OCI-LY7 (cell line): ENCODE results near the gene COL28A1. TPM values are rescaled to one million over a fixed set of nuclear protein-coding genes. Genes with fewer than 3 reads are reported as not detected.

Experiments used
- BruUV-seq: library from RNA; stranded (reverse); fragments of 400-500 nt; replicated peaks from 2 replicates; lab custom pipeline; 2021; lab: Mats Ljungman, UMichigan
- CTCF ChIA-PET: fragments of 300-600 bp; sonication (Branson Sonifier 250); formaldehyde crosslinking; loops from one replicate; lab custom pipeline; 2022; ENCODE audit warnings: antibody characterized with exemption; ENCODE audit not compliant: unreplicated experiment; lab: Charles Lee
- POLR2A ChIA-PET: fragments of 300-600 bp; sonication (Branson Sonifier 250); formaldehyde crosslinking; loops from one replicate; lab custom pipeline; 2022; ENCODE audit warnings: antibody characterized with exemption; lab: Charles Lee
- DNase-seq: peaks from one replicate; pipeline ENCODE4 v3.0.0-alpha.2; 2015; ENCODE audit warnings: low spot score
- H2AFZ ChIP-seq: fragments of 200-600 bp; sonication (generic), shearing (Covaris generic); 2 replicates; pipeline ENCODE4 v1.6.1; 2014; ENCODE audit warnings: mild to moderate bottlenecking, antibody characterized with exemption, low read length, moderate library complexity
- H3K27ac ChIP-seq: fragments of 200-600 bp; sonication (generic); 2 replicates; pipeline ENCODE4 v1.5.1; 2014; ENCODE audit warnings: mixed run types, low read depth, mild to moderate bottlenecking, moderate library complexity, low read length, inconsistent platforms; ENCODE audit not compliant: poor library complexity, severe bottlenecking
- H3K36me3 ChIP-seq: fragments of 200-600 bp; sonication (generic); 2 replicates; pipeline ENCODE4 v1.6.1; 2014; ENCODE audit warnings: mild to moderate bottlenecking, antibody characterized with exemption, low read length, moderate library complexity, mixed read lengths; ENCODE audit not compliant: insufficient read depth
- H3K4me1 ChIP-seq: fragments of 200-600 bp; sonication (generic); 2 replicates; pipeline ENCODE4 v1.5.1; 2014; ENCODE audit warnings: mild to moderate bottlenecking, low read length; ENCODE audit not compliant: insufficient read depth, poor library complexity, severe bottlenecking
- H3K4me2 ChIP-seq: fragments of 200-600 bp; sonication (generic); 2 replicates; pipeline ENCODE4 v1.6.1; 2014; ENCODE audit warnings: mild to moderate bottlenecking, low read length
- H3K4me3 ChIP-seq: fragments of 200-600 bp; sonication (generic); 2 replicates; pipeline ENCODE4 v1.5.1; 2014; ENCODE audit warnings: mild to moderate bottlenecking, low read depth, low read length; ENCODE audit not compliant: poor library complexity, severe bottlenecking
- H3K79me2 ChIP-seq: fragments of 200-600 bp; sonication (generic); 2 replicates; pipeline ENCODE4 v1.6.1; 2016; ENCODE audit warnings: low read depth, mild to moderate bottlenecking, low read length, moderate library complexity, mixed read lengths; ENCODE audit not compliant: insufficient read depth
- H3K9me2 ChIP-seq: fragments of 200-600 bp; sonication (generic); 2 replicates; pipeline ENCODE4 v1.6.1; 2016; ENCODE audit warnings: mild to moderate bottlenecking, low read length, mixed read lengths; ENCODE audit not compliant: insufficient read depth
- H3K9me3 ChIP-seq: fragments of 200-600 bp; sonication (generic); 2 replicates; pipeline ENCODE4 v1.6.1; 2014; ENCODE audit warnings: mild to moderate bottlenecking, mixed run types, low read length, mixed read lengths
- H4K20me1 ChIP-seq: fragments of 200-600 bp; sonication (generic); 2 replicates; pipeline ENCODE4 v1.6.1; 2014; ENCODE audit warnings: mild to moderate bottlenecking, antibody characterized with exemption, low read length, moderate library complexity, mixed read lengths; ENCODE audit not compliant: insufficient read depth
- EZH2phosphoT487 ChIP-seq: fragments of 200-600 bp; sonication (generic); IDR thresholded peaks from 2 replicates; pipeline ENCODE4 v1.6.1; 2018; ENCODE audit warnings: low read depth, borderline replicate concordance, mild to moderate bottlenecking, mixed run types, antibody characterized with exemption, low read length, moderate library complexity, mixed read lengths
- intact Hi-C: fragments of 100-400 bp; cut with micrococcal nuclease; formaldehyde crosslinking; loops from one replicate; pipeline ENCODE4 v1.10.0; 2022; ENCODE audit not compliant: unreplicated experiment
- total RNA-seq, 2 experiments: library from RNA; depleted of rRNA in 1 of 2; stranded (reverse); fragments of >200 nt in 1 of 2; shearing (Covaris generic) in 1 of 2; gene quantifications; 2 replicates each; pipeline ENCODE4 v1.2.3, GENCODE V29; 2014 to 2022
- TF ChIP-seq, protein P1 (sequence below): fragments of 200-600 bp; sonication (generic); conservative IDR thresholded peaks from 2 replicates; pipeline ENCODE4 v1.5.1; 2014; ENCODE audit warnings: mild to moderate bottlenecking, antibody characterized with exemption, low read length, moderate library complexity, mixed read lengths

The COL28A1 gene
- total RNA-seq, 2 experiments from 2014 or later, result not detected

DNA sequence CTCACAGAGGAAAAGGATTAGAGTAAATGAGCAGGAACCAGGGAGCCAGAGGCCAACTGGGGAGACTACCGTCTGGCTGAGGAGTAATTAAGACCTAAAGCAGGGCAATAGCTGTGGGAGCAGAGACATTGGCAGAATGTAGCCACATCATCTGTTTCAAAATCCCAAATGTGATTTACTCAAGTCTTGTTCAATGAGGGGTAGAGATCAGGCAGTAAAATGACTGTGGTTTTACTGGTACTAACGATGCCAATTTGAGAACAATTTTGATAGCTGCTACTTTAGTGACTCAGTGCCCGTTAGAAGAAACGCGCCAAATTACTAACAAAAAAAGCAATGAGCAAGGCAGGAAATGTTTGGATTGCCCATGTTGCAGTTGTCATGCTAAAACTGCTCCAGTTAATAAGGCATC, 18.4 kb upstream of the COL28A1 start:
- Histone ChIP-seq H3K79me2 (no peaks in the 10 kb centered on the region), H2AFZ (no peak overlapping the region), H3K36me3 (no peaks in the 10 kb centered on the region), H3K4me3 (no peak overlapping the region), H3K9me3 (no peaks in the 10 kb centered on the region), H4K20me1 (no peaks in the 10 kb centered on the region), H3K4me2 (no peak overlapping the region), H3K4me1 (no peaks in the 10 kb centered on the region), H3K27ac (no peak overlapping the region), H3K9me2 (no peaks in the 10 kb centered on the region)
- ChIA-PET POLR2A (no interaction called here), CTCF (no interaction called here)
- no peak for TF ChIP-seq EZH2phosphoT487
- TF ChIP-seq, protein P1, sequence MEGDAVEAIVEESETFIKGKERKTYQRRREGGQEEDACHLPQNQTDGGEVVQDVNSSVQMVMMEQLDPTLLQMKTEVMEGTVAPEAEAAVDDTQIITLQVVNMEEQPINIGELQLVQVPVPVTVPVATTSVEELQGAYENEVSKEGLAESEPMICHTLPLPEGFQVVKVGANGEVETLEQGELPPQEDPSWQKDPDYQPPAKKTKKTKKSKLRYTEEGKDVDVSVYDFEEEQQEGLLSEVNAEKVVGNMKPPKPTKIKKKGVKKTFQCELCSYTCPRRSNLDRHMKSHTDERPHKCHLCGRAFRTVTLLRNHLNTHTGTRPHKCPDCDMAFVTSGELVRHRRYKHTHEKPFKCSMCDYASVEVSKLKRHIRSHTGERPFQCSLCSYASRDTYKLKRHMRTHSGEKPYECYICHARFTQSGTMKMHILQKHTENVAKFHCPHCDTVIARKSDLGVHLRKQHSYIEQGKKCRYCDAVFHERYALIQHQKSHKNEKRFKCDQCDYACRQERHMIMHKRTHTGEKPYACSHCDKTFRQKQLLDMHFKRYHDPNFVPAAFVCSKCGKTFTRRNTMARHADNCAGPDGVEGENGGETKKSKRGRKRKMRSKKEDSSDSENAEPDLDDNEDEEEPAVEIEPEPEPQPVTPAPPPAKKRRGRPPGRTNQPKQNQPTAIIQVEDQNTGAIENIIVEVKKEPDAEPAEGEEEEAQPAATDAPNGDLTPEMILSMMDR, result no peak
- intact Hi-C loops, result no loop called here
- no TSS peak for BruUV-seq
- no peak for DNase-seq

DNA sequence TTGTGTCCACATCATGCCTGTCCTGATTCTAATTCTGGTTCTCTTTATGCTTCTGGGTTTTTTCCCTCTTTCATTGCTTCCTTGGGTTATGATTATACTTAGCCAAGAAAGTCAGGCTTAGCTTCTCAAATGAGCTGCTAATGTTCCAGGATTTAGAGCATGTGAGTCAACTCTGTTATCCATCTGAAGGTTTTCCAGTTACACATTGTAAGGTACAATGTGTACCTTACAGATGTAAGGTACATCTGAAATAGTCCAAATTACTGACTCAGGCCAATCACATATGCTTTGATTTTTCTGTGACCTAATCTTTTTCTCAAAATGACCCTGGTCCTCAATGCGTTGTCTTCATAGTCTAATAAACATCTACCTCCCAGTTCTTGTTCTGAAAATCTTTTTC, 17.7 kb upstream of the COL28A1 start:
- Histone ChIP-seq H3K27ac (no peak overlapping the region), H3K79me2 (no peaks in the 10 kb centered on the region), H3K4me2 (no peak overlapping the region), H3K4me3 (no peak overlapping the region), H3K9me3 (no peaks in the 10 kb centered on the region), H2AFZ (no peak overlapping the region), H3K9me2 (no peaks in the 10 kb centered on the region), H3K36me3 (no peaks in the 10 kb centered on the region), H3K4me1 (no peaks in the 10 kb centered on the region), H4K20me1 (no peaks in the 10 kb centered on the region)
- BruUV-seq, result no TSS peak
- CTCF ChIA-PET, result no interaction called here
- intact Hi-C loops, result no loop called here
- POLR2A ChIA-PET, result no interaction called here
- TF ChIP-seq EZH2phosphoT487, result no peak
- TF ChIP-seq, protein P1, result no peak
- no peak for DNase-seq

DNA sequence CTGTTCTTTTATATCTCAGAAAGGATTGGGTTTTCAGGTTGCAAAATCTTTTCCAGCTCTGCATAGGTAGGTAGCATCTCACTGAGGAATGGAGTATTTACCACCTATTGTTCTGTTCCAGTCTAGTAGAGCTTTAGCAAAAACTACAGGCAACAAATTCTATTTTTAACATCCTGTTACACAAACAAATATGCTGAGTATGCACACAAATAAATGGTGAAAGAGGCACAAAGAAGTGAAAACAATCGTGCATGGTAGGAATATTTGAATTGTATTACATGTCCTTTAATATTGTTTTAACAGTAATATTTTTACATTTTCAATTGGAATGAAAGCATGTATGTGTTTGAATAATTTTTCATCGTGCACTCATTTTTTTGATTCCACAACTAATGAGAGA, 16.5 kb upstream of the COL28A1 start:
- no peaks in the 10 kb centered on the region for H4K20me1 ChIP-seq
- no peak overlapping the region for H3K4me3 ChIP-seq
- H3K79me2 ChIP-seq, result no peaks in the 10 kb centered on the region
- BruUV-seq, result no TSS peak
- no peak overlapping the region for H2AFZ ChIP-seq
- no peaks in the 10 kb centered on the region for H3K9me2 ChIP-seq
- no peaks in the 10 kb centered on the region for H3K36me3 ChIP-seq
- H3K4me2 ChIP-seq, result no peak overlapping the region
- no peak overlapping the region for H3K27ac ChIP-seq
- no peak for DNase-seq
- ChIA-PET CTCF (no interaction called here), POLR2A (no interaction called here)
- intact Hi-C loops, result no loop called here
- TF ChIP-seq, protein P1, result no peak
- no peak for TF ChIP-seq EZH2phosphoT487
- H3K9me3 ChIP-seq, result no peaks in the 10 kb centered on the region
- no peaks in the 10 kb centered on the region for H3K4me1 ChIP-seq
